ENCODE measurements around the gene GGT6. TPM values are rescaled to one million over a fixed set of nuclear protein-coding genes. Genes with fewer than 3 reads are reported as not detected.

Gene GGT6
- total and polyA plus RNA-seq, 2 experiments from 2014 or later, result not detected

DNA sequence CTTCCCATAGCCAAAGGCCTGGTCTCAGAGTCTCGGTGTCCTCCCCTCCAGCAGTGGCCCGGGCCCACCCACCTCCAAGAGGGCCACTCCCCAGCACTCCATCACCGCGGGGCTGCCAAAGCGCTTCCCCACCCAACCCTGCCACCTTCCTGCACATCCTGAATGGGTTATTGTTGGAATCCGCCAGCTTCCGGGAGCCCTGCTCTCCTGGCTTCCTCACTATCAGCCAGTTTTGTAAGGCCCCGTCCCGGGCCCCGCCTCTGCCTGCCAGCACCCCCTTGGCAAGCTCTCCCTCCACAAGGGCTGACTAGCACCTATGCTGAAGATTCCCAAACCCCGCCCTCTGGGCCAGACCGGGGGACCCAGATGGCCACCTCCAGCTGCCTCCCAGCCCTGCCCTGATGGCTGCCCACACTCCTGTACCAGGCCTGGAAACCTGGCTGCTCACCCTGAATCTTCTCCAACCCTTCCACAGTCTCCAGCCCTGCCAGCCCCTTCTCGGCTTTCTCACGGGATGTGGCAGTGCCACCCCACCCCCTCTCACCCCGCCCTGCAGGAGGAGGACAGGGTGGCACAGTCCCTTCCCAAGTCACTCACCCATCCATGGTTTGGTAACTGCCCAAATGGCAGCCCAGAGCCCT lies 19.6 kb downstream of the GGT6 start:
- H3K9me3 ChIP-seq (ENCODE audit: low read depth), result no peaks in the 10 kb centered on the region
- H3K27me3 ChIP-seq, result no peaks in the 10 kb centered on the region
- DNase-seq (ENCODE audit: low read depth in 1 of 2, low spot score in 1 of 2), result no peak
- H3K4me1 ChIP-seq (ENCODE audit: low read depth), result peaks cover 10% of the 10 kb centered on the region
- peaks cover 11% of the 10 kb centered on the region for H3K36me3 ChIP-seq
- H3K4me3 ChIP-seq, result no peak overlapping the region
- no peak overlapping the region for H3K27ac ChIP-seq
- TF ChIP-seq, protein P1, sequence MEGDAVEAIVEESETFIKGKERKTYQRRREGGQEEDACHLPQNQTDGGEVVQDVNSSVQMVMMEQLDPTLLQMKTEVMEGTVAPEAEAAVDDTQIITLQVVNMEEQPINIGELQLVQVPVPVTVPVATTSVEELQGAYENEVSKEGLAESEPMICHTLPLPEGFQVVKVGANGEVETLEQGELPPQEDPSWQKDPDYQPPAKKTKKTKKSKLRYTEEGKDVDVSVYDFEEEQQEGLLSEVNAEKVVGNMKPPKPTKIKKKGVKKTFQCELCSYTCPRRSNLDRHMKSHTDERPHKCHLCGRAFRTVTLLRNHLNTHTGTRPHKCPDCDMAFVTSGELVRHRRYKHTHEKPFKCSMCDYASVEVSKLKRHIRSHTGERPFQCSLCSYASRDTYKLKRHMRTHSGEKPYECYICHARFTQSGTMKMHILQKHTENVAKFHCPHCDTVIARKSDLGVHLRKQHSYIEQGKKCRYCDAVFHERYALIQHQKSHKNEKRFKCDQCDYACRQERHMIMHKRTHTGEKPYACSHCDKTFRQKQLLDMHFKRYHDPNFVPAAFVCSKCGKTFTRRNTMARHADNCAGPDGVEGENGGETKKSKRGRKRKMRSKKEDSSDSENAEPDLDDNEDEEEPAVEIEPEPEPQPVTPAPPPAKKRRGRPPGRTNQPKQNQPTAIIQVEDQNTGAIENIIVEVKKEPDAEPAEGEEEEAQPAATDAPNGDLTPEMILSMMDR (IDR thresholded peaks at IDR 0.05; ENCODE audit: low read depth, low read length), result no peak

GRCh38 chr17:4540224-4540651 lies 20.1 kb downstream of the GGT6 start:
- no peak overlapping the region for H3K27ac ChIP-seq
- H3K4me3 ChIP-seq, result no peak overlapping the region
- no peaks in the 10 kb centered on the region for H3K27me3 ChIP-seq
- DNase-seq (ENCODE audit: low read depth in 1 of 2, low spot score in 1 of 2), result no peak
- no peaks in the 10 kb centered on the region for H3K9me3 ChIP-seq (ENCODE audit: low read depth)
- H3K4me1 ChIP-seq (ENCODE audit: low read depth), result peaks cover 13% of the 10 kb centered on the region
- H3K36me3 ChIP-seq, result peaks cover 11% of the 10 kb centered on the region
- TF ChIP-seq, protein P1 (IDR thresholded peaks at IDR 0.05; ENCODE audit: low read depth, low read length), result peak; percentile 20

DNA sequence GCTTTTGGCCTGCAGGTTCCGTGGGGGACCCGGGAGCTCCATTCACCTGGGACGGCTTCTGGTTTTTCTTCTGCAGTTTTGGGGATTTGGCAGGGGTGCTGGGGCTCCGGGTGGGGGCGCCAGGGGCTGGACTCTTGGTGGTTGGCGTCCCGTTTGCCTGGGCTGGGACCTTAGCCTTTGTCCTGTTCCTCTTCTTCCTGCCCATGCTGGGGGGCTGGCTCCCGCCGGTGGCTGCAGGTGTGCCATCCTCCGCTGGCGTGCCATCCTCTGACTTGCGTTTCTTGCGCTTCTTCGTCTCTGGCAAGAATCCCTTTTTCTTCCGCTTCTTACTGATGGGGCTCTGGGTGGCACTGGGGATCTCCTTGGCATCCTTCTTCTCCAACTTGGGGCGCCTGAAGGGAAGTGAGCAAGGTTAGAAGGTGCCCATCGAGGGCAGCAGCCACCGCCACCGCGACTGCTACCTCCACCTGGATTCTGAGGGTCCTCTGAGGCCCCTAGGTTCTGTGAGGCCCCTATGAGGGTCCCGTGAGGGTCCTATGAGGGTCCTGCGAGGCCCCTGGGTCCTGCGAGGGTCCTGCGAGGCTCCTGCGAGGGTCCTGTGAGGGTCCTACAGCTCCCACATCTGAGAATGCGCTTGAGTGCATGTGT lies 20.7 kb downstream of the GGT6 start:
- TF ChIP-seq, protein P1 (IDR thresholded peaks at IDR 0.05; ENCODE audit: low read depth, low read length), result no peak
- Histone ChIP-seq H3K4me3 (no peak overlapping the region), H3K4me1 (ENCODE audit: low read depth) (peaks cover 13% of the 10 kb centered on the region), H3K27ac (no peak overlapping the region), H3K9me3 (ENCODE audit: low read depth) (no peaks in the 10 kb centered on the region), H3K36me3 (peaks cover 11% of the 10 kb centered on the region), H3K27me3 (no peaks in the 10 kb centered on the region)
- DNase-seq (ENCODE audit: low read depth in 1 of 2, low spot score in 1 of 2), result no peak

DNA sequence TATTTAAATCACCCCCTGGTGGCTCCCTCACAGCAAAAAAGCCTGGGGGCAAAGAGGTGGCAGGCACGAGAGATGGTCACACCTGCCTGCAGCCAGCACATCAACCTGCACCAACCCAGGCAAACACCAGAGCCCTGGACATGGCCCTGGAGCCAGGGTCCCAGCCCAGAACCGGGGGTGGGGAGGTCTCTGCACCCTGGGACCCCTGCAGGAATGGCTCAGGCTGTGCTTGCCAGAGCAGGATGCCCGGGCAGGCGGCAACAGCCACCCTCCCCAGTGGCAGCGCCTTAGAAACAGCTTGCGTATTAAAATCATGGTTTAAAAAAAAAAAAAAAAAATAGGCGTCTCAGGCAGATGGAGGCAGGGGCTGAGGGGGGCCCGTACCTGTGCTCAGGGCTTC lies 21.4 kb downstream of the GGT6 start:
- Histone ChIP-seq H3K27ac (no peak overlapping the region), H3K27me3 (no peaks in the 10 kb centered on the region), H3K4me1 (ENCODE audit: low read depth) (peaks cover 13% of the 10 kb centered on the region), H3K9me3 (ENCODE audit: low read depth) (no peaks in the 10 kb centered on the region), H3K36me3 (peaks cover 11% of the 10 kb centered on the region), H3K4me3 (no peak overlapping the region)
- TF ChIP-seq, protein P1 (IDR thresholded peaks at IDR 0.05; ENCODE audit: low read depth, low read length), result no peak
- no peak for DNase-seq (ENCODE audit: low read depth in 1 of 2, low spot score in 1 of 2)

DNA sequence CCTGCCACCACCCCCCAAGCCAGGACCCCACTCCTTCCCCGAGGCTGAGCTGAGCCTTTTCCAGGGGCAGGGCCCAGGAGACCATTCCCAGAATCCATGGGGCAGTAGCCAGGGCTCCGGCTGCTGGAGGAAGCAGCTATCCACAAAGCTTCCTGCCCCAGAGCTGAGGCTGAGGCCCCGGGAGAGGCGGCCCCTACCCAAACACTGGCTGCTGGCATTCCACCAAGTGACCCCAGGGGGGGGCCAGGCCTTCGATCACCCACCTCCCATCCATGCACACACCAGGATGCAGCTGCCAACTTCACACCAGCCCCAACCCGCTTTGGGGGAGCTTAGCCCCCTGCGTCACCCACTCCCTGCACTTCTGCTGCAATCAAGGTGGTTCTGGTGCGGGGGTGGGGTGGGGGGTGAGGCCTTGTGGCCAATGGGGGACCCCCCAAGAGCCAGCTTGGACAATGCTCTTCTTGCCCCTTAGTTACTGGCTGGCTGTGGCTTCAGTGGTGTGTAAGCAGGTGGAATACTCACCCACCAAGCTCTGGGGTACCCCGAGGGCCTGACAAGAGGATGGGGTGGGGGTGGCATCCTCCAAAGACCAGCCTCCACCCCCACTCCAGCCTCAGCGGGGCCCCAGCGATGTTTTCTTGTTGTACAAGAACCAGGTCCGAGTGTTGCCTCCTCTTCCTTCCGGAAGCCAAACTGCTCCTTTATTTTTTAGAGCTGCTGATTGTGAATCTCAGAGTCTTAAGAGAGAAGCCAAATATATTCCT lies 22.0 kb downstream of the GGT6 start:
- TF ChIP-seq, protein P1 (IDR thresholded peaks at IDR 0.05; ENCODE audit: low read depth, low read length), result no peak

More for the DNA sequence above, 22.0 kb downstream of the GGT6 start:
- no peaks in the 10 kb centered on the region for H3K27me3 ChIP-seq
- peaks cover 13% of the 10 kb centered on the region for H3K4me1 ChIP-seq (ENCODE audit: low read depth)
- DNase-seq (ENCODE audit: low read depth in 1 of 2, low spot score in 1 of 2), result no peak
- H3K4me3 ChIP-seq, result no peak overlapping the region
- H3K36me3 ChIP-seq, result peaks cover 11% of the 10 kb centered on the region
- H3K27ac ChIP-seq, result no peak overlapping the region
- no peaks in the 10 kb centered on the region for H3K9me3 ChIP-seq (ENCODE audit: low read depth)

Measured in cardiac muscle cell (in vitro differentiated cells and primary cell).